Measurements from ENCODE around the gene ITGA1. TPM values are rescaled to one million over a fixed set of nuclear protein-coding genes. Genes with fewer than 3 reads are reported as not detected.

Gene ITGA1
- total RNA-seq, 4 donors from 2014 or later: 219 to 326 (median 240) TPM

DNA sequence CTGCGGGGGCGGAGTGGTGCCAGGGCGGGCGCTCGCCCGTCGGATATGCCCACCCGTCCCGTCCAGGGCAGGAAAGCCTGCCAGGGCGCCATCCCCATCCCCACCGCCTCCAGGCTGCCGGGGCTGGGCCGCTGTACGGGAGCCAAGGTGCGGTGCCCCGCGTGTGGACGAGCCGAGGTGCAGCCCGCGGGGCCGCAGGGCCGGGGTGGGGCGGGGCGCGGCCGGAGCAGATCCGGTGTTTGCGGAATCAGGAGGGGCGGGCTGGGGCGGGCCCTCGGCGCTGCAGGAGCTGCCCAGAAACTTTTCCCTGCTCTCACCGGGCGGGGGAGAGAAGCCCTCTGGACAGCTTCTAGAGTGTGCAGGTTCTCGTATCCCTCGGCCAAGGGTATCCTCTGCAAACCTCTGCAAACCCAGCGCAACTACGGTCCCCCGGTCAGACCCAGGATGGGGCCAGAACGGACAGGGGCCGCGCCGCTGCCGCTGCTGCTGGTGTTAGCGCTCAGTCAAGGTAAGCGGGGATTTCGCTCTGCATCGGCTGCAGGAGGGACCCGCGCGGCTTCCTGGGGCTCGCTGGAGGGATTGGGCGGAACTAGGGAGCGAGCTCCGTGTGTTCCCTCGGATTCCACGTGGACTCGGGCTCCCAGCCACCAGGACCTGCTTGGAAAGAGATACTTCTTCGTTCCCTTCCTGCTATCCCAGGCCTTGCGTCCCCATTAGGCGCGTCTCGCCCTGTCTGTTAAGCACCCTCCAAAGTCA, 201.5 kb downstream of the ITGA1 start, which contains the start of gene ITGA2:
Gene ITGA2, plus strand, starts transcription at position 328 of the 756 bp plus-strand sequence. Its CDS starts 117 bp downstream, at position 445.
- 0% methylated on average over 5 to 8 of the region's 64 CpGs for WGBS, 2 donors (ENCODE audit: low coverage in 1 of 2)
- TF ChIP-seq POLR2AphosphoS5 (IDR thresholded peaks at IDR 0.05): no peak

DNA sequence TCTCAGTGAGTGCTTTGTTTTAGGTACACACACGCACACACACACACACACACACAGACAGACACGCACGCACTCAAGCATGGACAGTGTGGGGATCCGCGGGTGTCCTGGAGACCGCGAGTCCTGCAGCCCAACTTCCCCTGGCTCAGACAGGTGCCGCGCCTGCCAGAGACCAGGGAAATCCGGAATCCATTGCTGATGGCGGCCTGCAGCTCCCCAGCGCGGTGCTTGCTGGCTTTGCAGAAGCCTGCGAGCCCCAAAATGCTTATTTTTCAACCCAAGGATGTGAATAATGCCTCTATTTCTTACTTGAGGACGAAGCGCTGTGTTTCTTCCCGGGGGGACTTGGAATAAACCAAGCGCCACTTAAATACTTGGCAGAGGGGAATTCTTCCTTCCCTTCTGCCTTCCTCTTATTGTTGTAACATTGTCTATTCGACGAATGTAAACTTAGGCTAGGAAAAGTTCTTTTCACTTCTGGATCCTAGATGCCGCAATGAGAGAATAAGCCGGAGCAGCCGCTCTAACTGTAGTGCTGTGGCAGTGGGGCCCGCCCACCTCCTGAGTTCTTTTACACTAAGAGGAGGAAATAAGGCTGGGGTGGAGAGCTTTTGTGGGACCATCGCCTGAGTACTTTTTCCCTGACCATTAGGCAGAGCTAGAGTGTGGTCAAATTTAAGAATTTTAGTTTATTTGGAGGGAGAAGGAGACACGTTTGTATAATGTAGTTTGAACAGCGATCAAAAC, 202.2 kb downstream of the ITGA1 start:
- peak overlapping the region in 3 of 4 donors; percentile 75 to 82 (median 81) for H3K27ac ChIP-seq

More for the DNA sequence above, 201.5 kb downstream of the ITGA1 start, which contains the start of gene ITGA2:
- ATAC-seq: peak; percentile 74
- peaks cover 0 to 32% (median 4%) of the 10 kb centered on the region in 3 donors for H3K4me1 ChIP-seq
- no peaks in the 10 kb centered on the region for H3K36me3 ChIP-seq
- no peaks in the 10 kb centered on the region for H3K9me3 ChIP-seq
- no peaks in the 10 kb centered on the region for H3K27me3 ChIP-seq
- H3K4me3 ChIP-seq: peak within 1 kb of the TSS; percentile 40 to 75
- peak within 1 kb of the TSS in 3 of 4 donors; percentile 75 to 82 (median 81) for H3K27ac ChIP-seq

DNA sequence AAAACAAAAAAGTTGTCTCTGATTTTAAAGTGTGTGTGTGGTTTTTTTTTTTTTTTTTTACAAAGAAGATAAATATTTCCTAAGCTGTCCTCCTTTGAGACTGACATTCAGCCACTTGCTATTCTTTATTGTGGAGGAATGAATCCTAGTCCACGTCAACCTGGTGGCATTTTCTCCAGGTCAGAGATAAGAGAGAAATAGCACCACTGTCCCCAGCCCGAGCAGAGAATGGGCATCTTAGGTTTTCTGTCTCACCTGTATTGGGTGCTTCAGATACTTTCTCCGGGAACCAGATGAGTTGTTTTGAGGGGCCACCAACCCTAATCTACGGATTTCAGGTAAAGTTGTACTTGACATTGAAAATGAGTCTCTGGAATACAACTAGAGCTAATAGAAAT, 202.8 kb downstream of the ITGA1 start:
- Histone ChIP-seq H3K27me3 (no peaks in the 10 kb centered on the region), H3K27ac (no peak overlapping the region), H3K9me3 (no peaks in the 10 kb centered on the region), H3K4me3 (peak overlapping the region in 1 of 2 donors; percentile 75), H3K36me3 (no peaks in the 10 kb centered on the region), H3K4me1 (peaks cover 0 to 26% (median 4%) of the 10 kb centered on the region in 3 donors)
- TF ChIP-seq POLR2AphosphoS5 (IDR thresholded peaks at IDR 0.05): no peak
- TF ChIP-seq POLR2A (IDR thresholded peaks at IDR 0.05): no peak
- TF ChIP-seq, protein P1, sequence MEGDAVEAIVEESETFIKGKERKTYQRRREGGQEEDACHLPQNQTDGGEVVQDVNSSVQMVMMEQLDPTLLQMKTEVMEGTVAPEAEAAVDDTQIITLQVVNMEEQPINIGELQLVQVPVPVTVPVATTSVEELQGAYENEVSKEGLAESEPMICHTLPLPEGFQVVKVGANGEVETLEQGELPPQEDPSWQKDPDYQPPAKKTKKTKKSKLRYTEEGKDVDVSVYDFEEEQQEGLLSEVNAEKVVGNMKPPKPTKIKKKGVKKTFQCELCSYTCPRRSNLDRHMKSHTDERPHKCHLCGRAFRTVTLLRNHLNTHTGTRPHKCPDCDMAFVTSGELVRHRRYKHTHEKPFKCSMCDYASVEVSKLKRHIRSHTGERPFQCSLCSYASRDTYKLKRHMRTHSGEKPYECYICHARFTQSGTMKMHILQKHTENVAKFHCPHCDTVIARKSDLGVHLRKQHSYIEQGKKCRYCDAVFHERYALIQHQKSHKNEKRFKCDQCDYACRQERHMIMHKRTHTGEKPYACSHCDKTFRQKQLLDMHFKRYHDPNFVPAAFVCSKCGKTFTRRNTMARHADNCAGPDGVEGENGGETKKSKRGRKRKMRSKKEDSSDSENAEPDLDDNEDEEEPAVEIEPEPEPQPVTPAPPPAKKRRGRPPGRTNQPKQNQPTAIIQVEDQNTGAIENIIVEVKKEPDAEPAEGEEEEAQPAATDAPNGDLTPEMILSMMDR (IDR thresholded peaks at IDR 0.05): no peak
- TF ChIP-seq EP300 (IDR thresholded peaks at IDR 0.05): no peak
- 68 to 71% methylated on average over 3 to 4 of the region's 4 CpGs for WGBS, 2 donors (ENCODE audit: low coverage in 1 of 2)
- ATAC-seq: no peak

More for the DNA sequence above, 202.2 kb downstream of the ITGA1 start:
- Histone ChIP-seq H3K36me3 (no peaks in the 10 kb centered on the region), H3K4me1 (peaks cover 0 to 26% (median 4%) of the 10 kb centered on the region in 3 donors), H3K9me3 (no peaks in the 10 kb centered on the region), H3K27me3 (no peaks in the 10 kb centered on the region), H3K4me3 (peak overlapping the region; percentile 40 to 75)
- peak; percentile 46 for ATAC-seq
- no peak for TF ChIP-seq POLR2A (IDR thresholded peaks at IDR 0.05)
- TF ChIP-seq POLR2AphosphoS5 (IDR thresholded peaks at IDR 0.05): no peak
- TF ChIP-seq, protein P1 (IDR thresholded peaks at IDR 0.05): peak in 3 of 4 experiments; percentile 19 to 61 (median 37)
- no peak for TF ChIP-seq EP300 (IDR thresholded peaks at IDR 0.05)
- WGBS, 2 donors (ENCODE audit: low coverage in 1 of 2): 7 to 11% methylated on average over 11 to 24 of the region's 27 CpGs

DNA sequence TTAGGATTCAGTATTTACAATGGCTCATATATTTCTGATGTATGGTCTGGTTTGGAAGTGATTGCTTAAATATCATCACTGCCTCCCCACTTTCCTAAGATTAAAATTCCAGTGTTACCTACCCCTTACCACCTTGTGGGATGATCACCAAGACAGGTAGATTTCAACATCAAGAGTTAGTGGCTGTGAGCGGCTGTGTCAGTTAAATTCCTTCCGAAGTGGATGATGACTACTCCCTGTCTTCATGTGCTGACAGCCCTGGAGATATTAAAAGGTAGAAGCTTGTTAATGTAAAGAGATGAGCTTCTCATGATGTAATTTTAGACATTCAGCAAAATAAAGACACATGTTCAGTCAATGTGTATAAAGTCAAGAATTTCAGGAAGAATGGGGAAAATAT, 205.7 kb downstream of the ITGA1 start:
- TF ChIP-seq, protein P1 (IDR thresholded peaks at IDR 0.05): no peak
- TF ChIP-seq EP300 (IDR thresholded peaks at IDR 0.05) (no peak), POLR2A (IDR thresholded peaks at IDR 0.05) (no peak), POLR2AphosphoS5 (IDR thresholded peaks at IDR 0.05) (no peak)
- Histone ChIP-seq H3K4me1 (peaks cover 0 to 44% (median 4%) of the 10 kb centered on the region in 3 donors), H3K9me3 (no peaks in the 10 kb centered on the region), H3K27me3 (no peaks in the 10 kb centered on the region), H3K27ac (no peak overlapping the region), H3K4me3 (no peak overlapping the region), H3K36me3 (no peaks in the 10 kb centered on the region)
- no peak for ATAC-seq
- 100% methylated on average over 1 to 2 of the region's 2 CpGs for WGBS, 2 donors (ENCODE audit: low coverage in 1 of 2)

DNA sequence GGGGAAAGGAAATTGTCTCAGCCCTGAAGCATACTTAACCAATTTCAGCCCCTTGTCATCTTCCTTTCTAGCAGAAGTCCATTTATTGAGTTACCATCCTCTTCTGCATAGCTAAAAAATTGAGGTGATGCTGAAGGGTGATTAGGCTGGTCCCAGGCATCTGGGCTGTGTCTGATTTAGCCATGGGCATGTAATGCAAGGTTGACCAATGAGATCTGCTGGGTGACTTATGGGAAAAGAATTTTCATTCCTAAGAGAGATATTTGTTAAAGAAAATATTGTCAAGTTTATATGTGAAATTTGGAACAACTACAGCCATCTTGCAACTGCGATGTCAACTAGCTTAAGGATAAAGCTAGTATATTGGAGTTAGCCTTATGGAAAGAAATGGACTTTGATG, 206.6 kb downstream of the ITGA1 start:
- Histone ChIP-seq H3K27me3 (no peaks in the 10 kb centered on the region), H3K4me3 (no peak overlapping the region), H3K9me3 (no peaks in the 10 kb centered on the region), H3K27ac (no peak overlapping the region), H3K36me3 (no peaks in the 10 kb centered on the region), H3K4me1 (peaks cover 0 to 38% (median 0%) of the 10 kb centered on the region in 3 donors)
- TF ChIP-seq POLR2A (IDR thresholded peaks at IDR 0.05) (no peak), POLR2AphosphoS5 (IDR thresholded peaks at IDR 0.05) (no peak), EP300 (IDR thresholded peaks at IDR 0.05) (no peak)
- TF ChIP-seq, protein P1 (IDR thresholded peaks at IDR 0.05): no peak
- WGBS, 2 donors (ENCODE audit: low coverage in 1 of 2): 89 to 100% methylated on average over 1 of the region's 1 CpG
- ATAC-seq: no peak
